Measurements from ENCODE around the gene PACSIN2. TPM values are rescaled to one million over a fixed set of nuclear protein-coding genes. Genes with fewer than 3 reads are reported as not detected.

PACSIN2 gene
- total and polyA plus RNA-seq, 10 of the 15 experiments (the other 5 are each of a cell fraction or from before 2014, with no cell fraction given) = 0.93 to 78.7 (median 46.8) TPM

DNA sequence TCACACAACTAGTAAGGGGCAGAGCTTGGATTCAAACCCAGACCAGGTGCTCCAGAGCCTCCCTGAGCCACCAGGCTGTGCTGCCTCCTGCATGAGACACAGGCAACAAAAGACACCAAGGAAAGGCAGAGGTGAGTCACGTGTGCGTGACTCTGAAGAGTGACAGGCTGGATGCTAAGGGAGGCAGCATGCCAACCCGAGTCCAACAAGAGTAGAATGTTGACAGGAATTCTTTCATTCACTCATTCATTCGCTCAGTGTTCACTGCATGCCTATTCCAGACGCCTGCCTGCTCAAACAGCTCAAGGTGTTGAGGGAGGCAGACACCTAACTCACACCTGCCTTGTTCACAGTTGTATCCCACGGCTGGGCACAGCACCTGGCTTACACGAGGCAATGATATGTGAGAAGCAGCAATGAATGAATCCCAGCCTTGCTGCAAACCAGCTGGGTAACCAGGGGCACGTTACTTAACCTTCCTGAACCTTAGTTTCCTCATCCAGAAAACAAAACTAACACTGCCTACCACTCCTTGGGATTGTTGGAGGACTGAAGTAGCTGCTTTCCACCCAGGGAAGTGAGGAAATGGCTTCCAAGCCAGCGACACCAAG is 84.0 kb downstream of the PACSIN2 start (continued):
- TF ChIP-seq, protein P1, sequence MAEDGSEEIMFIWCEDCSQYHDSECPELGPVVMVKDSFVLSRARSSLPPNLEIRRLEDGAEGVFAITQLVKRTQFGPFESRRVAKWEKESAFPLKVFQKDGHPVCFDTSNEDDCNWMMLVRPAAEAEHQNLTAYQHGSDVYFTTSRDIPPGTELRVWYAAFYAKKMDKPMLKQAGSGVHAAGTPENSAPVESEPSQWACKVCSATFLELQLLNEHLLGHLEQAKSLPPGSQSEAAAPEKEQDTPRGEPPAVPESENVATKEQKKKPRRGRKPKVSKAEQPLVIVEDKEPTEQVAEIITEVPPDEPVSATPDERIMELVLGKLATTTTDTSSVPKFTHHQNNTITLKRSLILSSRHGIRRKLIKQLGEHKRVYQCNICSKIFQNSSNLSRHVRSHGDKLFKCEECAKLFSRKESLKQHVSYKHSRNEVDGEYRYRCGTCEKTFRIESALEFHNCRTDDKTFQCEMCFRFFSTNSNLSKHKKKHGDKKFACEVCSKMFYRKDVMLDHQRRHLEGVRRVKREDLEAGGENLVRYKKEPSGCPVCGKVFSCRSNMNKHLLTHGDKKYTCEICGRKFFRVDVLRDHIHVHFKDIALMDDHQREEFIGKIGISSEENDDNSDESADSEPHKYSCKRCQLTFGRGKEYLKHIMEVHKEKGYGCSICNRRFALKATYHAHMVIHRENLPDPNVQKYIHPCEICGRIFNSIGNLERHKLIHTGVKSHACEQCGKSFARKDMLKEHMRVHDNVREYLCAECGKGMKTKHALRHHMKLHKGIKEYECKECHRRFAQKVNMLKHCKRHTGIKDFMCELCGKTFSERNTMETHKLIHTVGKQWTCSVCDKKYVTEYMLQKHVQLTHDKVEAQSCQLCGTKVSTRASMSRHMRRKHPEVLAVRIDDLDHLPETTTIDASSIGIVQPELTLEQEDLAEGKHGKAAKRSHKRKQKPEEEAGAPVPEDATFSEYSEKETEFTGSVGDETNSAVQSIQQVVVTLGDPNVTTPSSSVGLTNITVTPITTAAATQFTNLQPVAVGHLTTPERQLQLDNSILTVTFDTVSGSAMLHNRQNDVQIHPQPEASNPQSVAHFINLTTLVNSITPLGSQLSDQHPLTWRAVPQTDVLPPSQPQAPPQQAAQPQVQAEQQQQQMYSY (CRISPR knock-in tag; IDR thresholded peaks at IDR 0.05) = 0 out of 2 replicates have a peak, but pooled peaks have one; percentile 13
- peak; percentile 24; the same call in 1 of the 2 replicates for TF ChIP-seq SMARCA5 (IDR thresholded peaks at IDR 0.05)
- TF ChIP-seq, protein P2, sequence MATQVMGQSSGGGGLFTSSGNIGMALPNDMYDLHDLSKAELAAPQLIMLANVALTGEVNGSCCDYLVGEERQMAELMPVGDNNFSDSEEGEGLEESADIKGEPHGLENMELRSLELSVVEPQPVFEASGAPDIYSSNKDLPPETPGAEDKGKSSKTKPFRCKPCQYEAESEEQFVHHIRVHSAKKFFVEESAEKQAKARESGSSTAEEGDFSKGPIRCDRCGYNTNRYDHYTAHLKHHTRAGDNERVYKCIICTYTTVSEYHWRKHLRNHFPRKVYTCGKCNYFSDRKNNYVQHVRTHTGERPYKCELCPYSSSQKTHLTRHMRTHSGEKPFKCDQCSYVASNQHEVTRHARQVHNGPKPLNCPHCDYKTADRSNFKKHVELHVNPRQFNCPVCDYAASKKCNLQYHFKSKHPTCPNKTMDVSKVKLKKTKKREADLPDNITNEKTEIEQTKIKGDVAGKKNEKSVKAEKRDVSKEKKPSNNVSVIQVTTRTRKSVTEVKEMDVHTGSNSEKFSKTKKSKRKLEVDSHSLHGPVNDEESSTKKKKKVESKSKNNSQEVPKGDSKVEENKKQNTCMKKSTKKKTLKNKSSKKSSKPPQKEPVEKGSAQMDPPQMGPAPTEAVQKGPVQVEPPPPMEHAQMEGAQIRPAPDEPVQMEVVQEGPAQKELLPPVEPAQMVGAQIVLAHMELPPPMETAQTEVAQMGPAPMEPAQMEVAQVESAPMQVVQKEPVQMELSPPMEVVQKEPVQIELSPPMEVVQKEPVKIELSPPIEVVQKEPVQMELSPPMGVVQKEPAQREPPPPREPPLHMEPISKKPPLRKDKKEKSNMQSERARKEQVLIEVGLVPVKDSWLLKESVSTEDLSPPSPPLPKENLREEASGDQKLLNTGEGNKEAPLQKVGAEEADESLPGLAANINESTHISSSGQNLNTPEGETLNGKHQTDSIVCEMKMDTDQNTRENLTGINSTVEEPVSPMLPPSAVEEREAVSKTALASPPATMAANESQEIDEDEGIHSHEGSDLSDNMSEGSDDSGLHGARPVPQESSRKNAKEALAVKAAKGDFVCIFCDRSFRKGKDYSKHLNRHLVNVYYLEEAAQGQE (IDR thresholded peaks at IDR 0.05; ENCODE audit: low read depth, low read length) = no peak
- TF ChIP-seq BMI1 (IDR thresholded peaks at IDR 0.05; ENCODE audit: borderline replicate concordance) = no peak
- TF ChIP-seq, protein P3, sequence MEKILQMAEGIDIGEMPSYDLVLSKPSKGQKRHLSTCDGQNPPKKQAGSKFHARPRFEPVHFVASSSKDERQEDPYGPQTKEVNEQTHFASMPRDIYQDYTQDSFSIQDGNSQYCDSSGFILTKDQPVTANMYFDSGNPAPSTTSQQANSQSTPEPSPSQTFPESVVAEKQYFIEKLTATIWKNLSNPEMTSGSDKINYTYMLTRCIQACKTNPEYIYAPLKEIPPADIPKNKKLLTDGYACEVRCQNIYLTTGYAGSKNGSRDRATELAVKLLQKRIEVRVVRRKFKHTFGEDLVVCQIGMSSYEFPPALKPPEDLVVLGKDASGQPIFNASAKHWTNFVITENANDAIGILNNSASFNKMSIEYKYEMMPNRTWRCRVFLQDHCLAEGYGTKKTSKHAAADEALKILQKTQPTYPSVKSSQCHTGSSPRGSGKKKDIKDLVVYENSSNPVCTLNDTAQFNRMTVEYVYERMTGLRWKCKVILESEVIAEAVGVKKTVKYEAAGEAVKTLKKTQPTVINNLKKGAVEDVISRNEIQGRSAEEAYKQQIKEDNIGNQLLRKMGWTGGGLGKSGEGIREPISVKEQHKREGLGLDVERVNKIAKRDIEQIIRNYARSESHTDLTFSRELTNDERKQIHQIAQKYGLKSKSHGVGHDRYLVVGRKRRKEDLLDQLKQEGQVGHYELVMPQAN (conservative IDR thresholded peaks at IDR 0.05) = 0 out of 2 replicates have a peak, but pooled peaks have one; percentile 1
- no peak for TF ChIP-seq STAT3 (IDR thresholded peaks at IDR 0.05; ENCODE audit: low read depth, low read length)

Measured in GM12878 (cell line).